HEK293 (cell line): Measurements from ENCODE around the gene TANC1.

Experiments used
- CTCF ChIA-PET: fragments of 350-600 bp; formaldehyde crosslinking; extraction: SDS; loops from one replicate; lab custom pipeline; 2021; ENCODE audit warnings: antibody characterized with exemption; lab: Yijun Ruan, JAX
- POLR2A ChIA-PET: fragments of 300-600 bp; formaldehyde crosslinking; extraction: SDS; loops from one replicate; lab custom pipeline; 2020; ENCODE audit warnings: antibody characterized with exemption, inconsistent platforms; lab: Yijun Ruan, JAX
- H3K27ac ChIP-seq: fragments of 200-500 bp; sonication (Bioruptor generic); 2 replicates; pipeline ENCODE4 v1.5.1; 2014; ENCODE audit warnings: low read depth, low read length, control low read depth, inconsistent platforms; ENCODE audit errors: extremely low read depth
- H3K36me3 ChIP-seq, 2 experiments: fragments of 200-500 bp in 1 of 2; sonication (Bioruptor generic) in 1 of 2; 1 replicate in 1 of 2; 2 replicates in 1 of 2; pipeline ENCODE4 v1.5.1; 2014 to 2017; ENCODE audit warnings: inconsistent platforms in 2 of 2, low read length in 2 of 2; ENCODE audit not compliant: control insufficient read depth in 2 of 2, insufficient read depth in 1 of 2
- H3K4me1 ChIP-seq: fragments of 200-500 bp; sonication (Bioruptor generic); 2 replicates; pipeline ENCODE4 v1.5.1; 2014; ENCODE audit warnings: mild to moderate bottlenecking, low read length, inconsistent platforms; ENCODE audit not compliant: control insufficient read depth, insufficient read depth
- H3K4me3 ChIP-seq: 2 replicates; pipeline ENCODE4 v1.5.1; 2011; ENCODE audit warnings: low read depth, mild to moderate bottlenecking, control low read depth, low read length, moderate library complexity
- H3K9me3 ChIP-seq: fragments of 200-500 bp; sonication (Bioruptor generic); 2 replicates; pipeline ENCODE4 v1.5.1; 2014; ENCODE audit warnings: low read depth, low read length, inconsistent platforms; ENCODE audit not compliant: control insufficient read depth, insufficient read depth
- OSR2 ChIP-seq: fragments of 450-650 bp; formaldehyde crosslinking; IDR thresholded peaks from 2 replicates; pipeline ENCODE4 v1.5.1; 2016; ENCODE audit warnings: missing biosample characterization, missing genetic modification characterization
- PRDM4 ChIP-seq: fragments of 450-650 bp; formaldehyde crosslinking; IDR thresholded peaks from 2 replicates; pipeline ENCODE4 v1.5.1; 2017; ENCODE audit warnings: missing biosample characterization, missing genetic modification characterization
- SP7 ChIP-seq: fragments of 450-650 bp; formaldehyde crosslinking; IDR thresholded peaks from 2 replicates; pipeline ENCODE4 v1.5.1; 2016; ENCODE audit warnings: missing biosample characterization, missing genetic modification characterization
- ZBTB20 ChIP-seq: fragments of 450-650 bp; formaldehyde crosslinking; IDR thresholded peaks from 2 replicates; pipeline ENCODE4 v1.5.1; 2016; ENCODE audit warnings: missing biosample characterization, missing genetic modification characterization
- ZEB2 ChIP-seq: fragments of 450-650 bp; formaldehyde crosslinking; IDR thresholded peaks from 2 replicates; pipeline ENCODE4 v1.5.1; 2016; ENCODE audit warnings: missing biosample characterization, missing genetic modification characterization
- ZNF2 ChIP-seq: fragments of 450-650 bp; formaldehyde crosslinking; IDR thresholded peaks from 2 replicates; pipeline ENCODE4 v1.5.1; 2016; ENCODE audit warnings: missing biosample characterization, missing genetic modification characterization
- ZNF221 ChIP-seq: fragments of 450-650 bp; formaldehyde crosslinking; IDR thresholded peaks from 2 replicates; pipeline ENCODE4 v1.5.1; 2017; ENCODE audit warnings: missing biosample characterization, missing genetic modification characterization, borderline replicate concordance
- ZNF335 ChIP-seq: fragments of 450-650 bp; formaldehyde crosslinking; conservative IDR thresholded peaks from 2 replicates; pipeline ENCODE4 v1.5.1; 2016; ENCODE audit warnings: missing biosample characterization, missing genetic modification characterization
- ZNF391 ChIP-seq: fragments of 450-650 bp; formaldehyde crosslinking; IDR thresholded peaks from 2 replicates; pipeline ENCODE4 v1.5.1; 2016; ENCODE audit warnings: low read depth, missing biosample characterization, missing genetic modification characterization, borderline replicate concordance
- ZNF548 ChIP-seq: fragments of 450-650 bp; formaldehyde crosslinking; IDR thresholded peaks from 2 replicates; pipeline ENCODE4 v1.5.1; 2016; ENCODE audit warnings: missing biosample characterization, missing genetic modification characterization
- ZNF558 ChIP-seq: fragments of 450-650 bp; formaldehyde crosslinking; IDR thresholded peaks from 2 replicates; pipeline ENCODE4 v1.5.1; 2016; ENCODE audit warnings: missing biosample characterization, missing genetic modification characterization
- ZNF843 ChIP-seq: fragments of 450-650 bp; formaldehyde crosslinking; IDR thresholded peaks from 2 replicates; pipeline ENCODE4 v1.5.1; 2016; ENCODE audit warnings: missing biosample characterization, missing genetic modification characterization
- TF ChIP-seq, protein P1 (sequence below): fragments of 450-650 bp; formaldehyde crosslinking; IDR thresholded peaks from 2 replicates; pipeline ENCODE4 v1.5.1; 2016; ENCODE audit warnings: missing biosample characterization, missing genetic modification characterization
- TF ChIP-seq, protein P2 (sequence below): fragments of 450-650 bp; formaldehyde crosslinking; IDR thresholded peaks from 2 replicates; pipeline ENCODE4 v1.5.1; 2016; ENCODE audit warnings: missing biosample characterization, missing genetic modification characterization
- TF ChIP-seq, protein P3 (sequence below): fragments of 450-650 bp; formaldehyde crosslinking; IDR thresholded peaks from 2 replicates; pipeline ENCODE4 v1.5.1; 2017; ENCODE audit warnings: missing biosample characterization, missing genetic modification characterization
- TF ChIP-seq, protein P4 (sequence below): fragments of 450-650 bp; formaldehyde crosslinking; IDR thresholded peaks from 2 replicates; pipeline ENCODE4 v1.5.1; 2017; ENCODE audit warnings: missing biosample characterization, mild to moderate bottlenecking, missing genetic modification characterization, moderate library complexity

TANC1 gene

DNA sequence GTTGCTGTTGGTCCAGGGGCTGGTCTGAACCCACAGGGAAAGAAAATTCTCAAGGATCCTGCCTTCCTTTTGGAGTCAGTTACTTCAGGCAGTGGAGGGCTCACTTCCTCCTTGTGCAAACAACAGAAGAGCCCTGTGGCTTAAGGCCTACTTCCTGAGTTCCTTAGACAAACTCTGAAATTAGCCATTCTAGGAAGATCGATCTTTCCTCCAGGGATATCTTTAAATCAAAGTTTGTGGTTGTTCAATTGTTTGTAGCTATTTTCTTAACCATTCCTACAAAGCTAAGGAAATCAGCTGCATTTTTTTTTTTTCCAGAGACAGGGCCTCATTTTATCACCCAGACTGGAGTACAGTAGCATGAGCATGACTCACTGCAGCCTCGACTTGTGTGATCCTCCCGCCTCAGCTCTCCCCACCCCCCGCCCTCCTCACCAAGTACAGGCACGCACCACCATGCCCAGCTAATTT lies 156.0 kb downstream of the TANC1 start (continued):
- TF ChIP-seq ZBTB20 (0 out of 2 replicates have a peak, but pooled peaks have one; percentile 21), ZNF2 (tag by site-specific recombination) (peak; percentile 61), ZNF548 (tag by site-specific recombination) (no peak), ZEB2 (peak; percentile 68), ZNF558 (tag by site-specific recombination) (0 out of 2 replicates have a peak, but pooled peaks have one; percentile 19), ZNF843 (peak; percentile 45; the same call in 1 of the 2 replicates), OSR2 (peak; percentile 88)
- TF ChIP-seq, protein P1, sequence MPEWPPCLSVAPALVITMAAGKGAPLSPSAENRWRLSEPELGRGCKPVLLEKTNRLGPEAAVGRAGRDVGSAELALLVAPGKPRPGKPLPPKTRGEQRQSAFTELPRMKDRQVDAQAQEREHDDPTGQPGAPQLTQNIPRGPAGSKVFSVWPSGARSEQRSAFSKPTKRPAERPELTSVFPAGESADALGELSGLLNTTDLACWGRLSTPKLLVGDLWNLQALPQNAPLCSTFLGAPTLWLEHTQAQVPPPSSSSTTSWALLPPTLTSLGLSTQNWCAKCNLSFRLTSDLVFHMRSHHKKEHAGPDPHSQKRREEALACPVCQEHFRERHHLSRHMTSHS (tag by site-specific recombination): no peak
- TF ChIP-seq, protein P2, sequence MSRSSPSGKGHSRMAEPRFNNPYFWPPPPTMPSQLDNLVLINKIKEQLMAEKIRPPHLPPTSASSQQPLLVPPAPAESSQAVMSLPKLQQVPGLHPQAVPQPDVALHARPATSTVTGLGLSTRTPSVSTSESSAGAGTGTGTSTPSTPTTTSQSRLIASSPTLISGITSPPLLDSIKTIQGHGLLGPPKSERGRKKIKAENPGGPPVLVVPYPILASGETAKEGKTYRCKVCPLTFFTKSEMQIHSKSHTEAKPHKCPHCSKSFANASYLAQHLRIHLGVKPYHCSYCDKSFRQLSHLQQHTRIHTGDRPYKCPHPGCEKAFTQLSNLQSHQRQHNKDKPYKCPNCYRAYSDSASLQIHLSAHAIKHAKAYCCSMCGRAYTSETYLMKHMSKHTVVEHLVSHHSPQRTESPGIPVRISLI (tag by site-specific recombination): peak; percentile 93
- TF ChIP-seq, protein P3, sequence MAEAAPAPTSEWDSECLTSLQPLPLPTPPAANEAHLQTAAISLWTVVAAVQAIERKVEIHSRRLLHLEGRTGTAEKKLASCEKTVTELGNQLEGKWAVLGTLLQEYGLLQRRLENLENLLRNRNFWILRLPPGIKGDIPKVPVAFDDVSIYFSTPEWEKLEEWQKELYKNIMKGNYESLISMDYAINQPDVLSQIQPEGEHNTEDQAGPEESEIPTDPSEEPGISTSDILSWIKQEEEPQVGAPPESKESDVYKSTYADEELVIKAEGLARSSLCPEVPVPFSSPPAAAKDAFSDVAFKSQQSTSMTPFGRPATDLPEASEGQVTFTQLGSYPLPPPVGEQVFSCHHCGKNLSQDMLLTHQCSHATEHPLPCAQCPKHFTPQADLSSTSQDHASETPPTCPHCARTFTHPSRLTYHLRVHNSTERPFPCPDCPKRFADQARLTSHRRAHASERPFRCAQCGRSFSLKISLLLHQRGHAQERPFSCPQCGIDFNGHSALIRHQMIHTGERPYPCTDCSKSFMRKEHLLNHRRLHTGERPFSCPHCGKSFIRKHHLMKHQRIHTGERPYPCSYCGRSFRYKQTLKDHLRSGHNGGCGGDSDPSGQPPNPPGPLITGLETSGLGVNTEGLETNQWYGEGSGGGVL: 0 out of 2 replicates have a peak, but pooled peaks have one; percentile 27

DNA sequence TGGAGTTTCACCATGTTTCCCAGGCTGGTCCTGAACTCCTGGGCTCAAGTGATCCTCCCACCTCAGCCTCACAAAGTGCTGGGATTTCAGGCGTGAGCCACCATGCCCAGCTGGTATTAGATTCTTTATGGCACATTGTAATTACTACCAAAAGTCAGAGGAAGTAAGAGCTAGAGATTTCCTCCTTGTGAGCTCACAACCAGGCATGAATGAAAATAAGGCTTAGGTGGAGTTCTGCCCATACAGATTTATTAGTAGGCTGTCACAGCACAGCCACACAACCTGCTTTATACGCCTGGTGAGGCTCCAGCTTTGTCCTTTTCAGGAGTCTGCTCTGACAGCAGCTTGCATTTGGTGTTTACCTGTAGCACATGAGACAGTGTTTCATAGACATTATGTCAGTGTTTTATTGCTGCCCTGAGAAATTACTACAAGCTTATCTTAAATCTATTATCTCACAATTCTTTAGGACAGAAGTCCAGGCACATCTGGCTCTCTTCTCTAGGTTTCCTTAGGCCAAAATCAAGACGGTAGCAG lies 156.6 kb downstream of the TANC1 start:
- H3K36me3 ChIP-seq: no peaks in the 10 kb centered on the region
- no peak overlapping the region for H3K4me3 ChIP-seq
- CTCF ChIA-PET: interaction anchor here (0.7 to 1.9 kb wide), 3 partner anchors 8 to 1114 kb away, joined by 3 to 6 read pairs (median 3); no protein-coding TSS in a partner anchor
- peaks cover 32% of the 10 kb centered on the region for H3K4me1 ChIP-seq
- H3K27ac ChIP-seq: peak overlapping the region; percentile 79
- H3K9me3 ChIP-seq: no peaks in the 10 kb centered on the region
- no peak for TF ChIP-seq ZNF221
- TF ChIP-seq, protein P4, sequence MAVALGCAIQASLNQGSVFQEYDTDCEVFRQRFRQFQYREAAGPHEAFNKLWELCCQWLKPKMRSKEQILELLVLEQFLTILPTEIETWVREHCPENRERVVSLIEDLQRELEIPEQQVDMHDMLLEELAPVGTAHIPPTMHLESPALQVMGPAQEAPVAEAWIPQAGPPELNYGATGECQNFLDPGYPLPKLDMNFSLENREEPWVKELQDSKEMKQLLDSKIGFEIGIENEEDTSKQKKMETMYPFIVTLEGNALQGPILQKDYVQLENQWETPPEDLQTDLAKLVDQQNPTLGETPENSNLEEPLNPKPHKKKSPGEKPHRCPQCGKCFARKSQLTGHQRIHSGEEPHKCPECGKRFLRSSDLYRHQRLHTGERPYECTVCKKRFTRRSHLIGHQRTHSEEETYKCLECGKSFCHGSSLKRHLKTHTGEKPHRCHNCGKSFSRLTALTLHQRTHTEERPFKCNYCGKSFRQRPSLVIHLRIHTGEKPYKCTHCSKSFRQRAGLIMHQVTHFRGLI (tag by site-specific recombination): 0 out of 2 replicates have a peak, but pooled peaks have one; percentile 48
- 0 out of 2 replicates have a peak, but pooled peaks have one; percentile 41 for TF ChIP-seq SP7 (tag by site-specific recombination)
- TF ChIP-seq ZNF391 (tag by site-specific recombination): 0 out of 2 replicates have a peak, but pooled peaks have one; percentile 1
- no peak for TF ChIP-seq PRDM4 (tag by site-specific recombination)
- peak; percentile 32 for TF ChIP-seq ZNF335
- POLR2A ChIA-PET: interaction anchor here (0.7 kb wide), 1 partner anchor 83 kb away, joined by 6 read pairs; no protein-coding TSS in a partner anchor
